K562 (cell line): ENCODE measurements around the gene HOXB8. TPM values are rescaled to one million over a fixed set of nuclear protein-coding genes. Genes with fewer than 3 reads are reported as not detected.
A peak's percentile ranks its signal among the peaks of the same experiment; 100 is the strongest.

ENCODE experiments used
- ARNT ChIP-seq, 2 experiments: fragments of 450-650 bp; IDR thresholded peaks; 2 replicates each; pipeline ENCODE4 v1.6.1; 2016; ENCODE audit warnings: mild to moderate bottlenecking in 1 of 2
- CBX1 ChIP-seq: sonication (generic); IDR thresholded peaks from 2 replicates; pipeline ENCODE4 v1.6.1; 2016; ENCODE audit warnings: antibody characterized with exemption, low read depth, mild to moderate bottlenecking
- DPF2 ChIP-seq: fragments of 450-650 bp; IDR thresholded peaks from 2 replicates; pipeline ENCODE4 v1.6.1; 2016
- EP400 ChIP-seq: fragments of 450-650 bp; IDR thresholded peaks from 2 replicates; pipeline ENCODE4 v1.6.1; 2017; ENCODE audit warnings: antibody characterized with exemption, mild to moderate bottlenecking, moderate library complexity
- HNRNPLL ChIP-seq: fragments of 200-400 bp; formaldehyde crosslinking; IDR thresholded peaks from 2 replicates; pipeline ENCODE4 v1.6.1; 2017; ENCODE audit warnings: low read length, low read depth, mild to moderate bottlenecking; ENCODE audit not compliant: poor library complexity, severe bottlenecking
- L3MBTL2 ChIP-seq: fragments of 450-650 bp; IDR thresholded peaks from 2 replicates; pipeline ENCODE4 v1.6.1; 2016; ENCODE audit warnings: mild to moderate bottlenecking, moderate library complexity
- NCOA6 ChIP-seq: fragments of 450-650 bp; IDR thresholded peaks from 2 replicates; pipeline ENCODE4 v1.6.1; 2017; ENCODE audit warnings: mild to moderate bottlenecking
- NFYB ChIP-seq: IDR thresholded peaks from 2 replicates; pipeline ENCODE4 v1.6.1; 2011; ENCODE audit warnings: mild to moderate bottlenecking, moderate library complexity; ENCODE audit not compliant: insufficient read length; ENCODE audit errors: extremely low read depth
- TCFL5 ChIP-seq: fragments of 250-450 bp; sonication (Bioruptor Pico); conservative IDR thresholded peaks from 2 replicates; pipeline ENCODE4 v1.6.1; 2021; ENCODE audit warnings: mild to moderate bottlenecking, moderate library complexity, matching md5 sums
- XRCC4 ChIP-seq: IDR thresholded peaks from one replicate; pipeline ENCODE4 v1.6.1; 2011; ENCODE audit not compliant: insufficient read depth, insufficient read length; ENCODE audit errors: extremely low read depth
- ZNF212 ChIP-seq: fragments of 450-650 bp; formaldehyde crosslinking; IDR thresholded peaks from 2 replicates; pipeline ENCODE4 v1.4.0; 2020; ENCODE audit warnings: mild to moderate bottlenecking
- ZNF232 ChIP-seq: sonication (generic); formaldehyde crosslinking; IDR thresholded peaks from 2 replicates; pipeline ENCODE4 v1.8.0; 2022; ENCODE audit warnings: mild to moderate bottlenecking, missing genetic modification reagents
- ZNF436 ChIP-seq: fragments of 250-450, 450-650 bp; sonication (Bioruptor Pico); formaldehyde crosslinking; IDR thresholded peaks from 2 replicates; pipeline ENCODE4 v1.7.0; 2020; ENCODE audit warnings: mild to moderate bottlenecking
- ZNF507 ChIP-seq: conservative IDR thresholded peaks from 2 replicates; pipeline ENCODE4 v1.6.1; 2017; ENCODE audit warnings: missing genetic modification characterization, missing compliant biosample characterization
- ZNF764 ChIP-seq: fragments of 250-450 bp; sonication (Bioruptor Pico); IDR thresholded peaks from 2 replicates; pipeline ENCODE4 v1.4.0; 2020; ENCODE audit warnings: low read depth, mild to moderate bottlenecking, moderate library complexity
- ZNF766 ChIP-seq: fragments of 200-800 bp; sonication (Bioruptor generic); conservative IDR thresholded peaks from 2 replicates; pipeline ENCODE4 v1.6.1; 2016; ENCODE audit warnings: missing genetic modification characterization, missing compliant biosample characterization
- polyA plus RNA-seq, 8 experiments: library from polyadenylated mRNA; depleted of rRNA in 4 of 8; stranded (reverse) in 5 of 8; unstranded in 3 of 8; fragments of >200 nt; fragmentation: Nextera tagmentation in 2 of 8; fragmentation: Illumina TruSeq in 1 of 8; extraction: Ambion mirVana in 2 of 8; extraction: Trizol in 1 of 8; gene quantifications; 2 replicates each; pipeline versions ENCODE4 v1.2.1 to v1.2.3, GENCODE V29; 2011 to 2014; ENCODE audit warnings: inconsistent platforms in 1 of 8, missing spikeins in 1 of 8
- total RNA-seq, 7 experiments: library from RNA; depleted of rRNA in 6 of 7; stranded (reverse); fragments of >200 nt in 6 of 7; fragmentation: Illumina TruSeq in 2 of 7; extraction: Trizol in 2 of 7; gene quantifications; 2 replicates each; pipeline versions ENCODE4 v1.2.1 to v1.2.3, GENCODE V29; 2011 to 2021; ENCODE audit warnings: low replicate concordance in 1 of 7
- TF ChIP-seq, protein P1 (sequence below): fragments of 450-650 bp; IDR thresholded peaks from one replicate; pipeline ENCODE4 v1.6.1; 2018; ENCODE audit warnings: mild to moderate bottlenecking, moderate library complexity; ENCODE audit not compliant: partially characterized antibody
- TF ChIP-seq, protein P2 (sequence below): sonication (generic); formaldehyde crosslinking; IDR thresholded peaks from 2 replicates; pipeline ENCODE4 v1.8.1; 2023; ENCODE audit warnings: mild to moderate bottlenecking, missing genetic modification reagents, moderate library complexity
- TF ChIP-seq, protein P3 (sequence below): sonication (generic); formaldehyde crosslinking; IDR thresholded peaks from 2 replicates; pipeline ENCODE4 v1.8.1; 2023; ENCODE audit warnings: missing genetic modification reagents, mild to moderate bottlenecking, borderline replicate concordance
- TF ChIP-seq, protein P4 (sequence below): fragments of 450-650 bp; formaldehyde crosslinking; IDR thresholded peaks from 2 replicates; pipeline ENCODE4 v1.4.0; 2020; ENCODE audit warnings: mild to moderate bottlenecking, moderate library complexity

Gene HOXB8
- total and polyA plus RNA-seq, 9 of the 15 experiments (the other 6 are each of a cell fraction or from before 2014, with no cell fraction given), result 0.52 to 23.8 (median 3.6) TPM

DNA sequence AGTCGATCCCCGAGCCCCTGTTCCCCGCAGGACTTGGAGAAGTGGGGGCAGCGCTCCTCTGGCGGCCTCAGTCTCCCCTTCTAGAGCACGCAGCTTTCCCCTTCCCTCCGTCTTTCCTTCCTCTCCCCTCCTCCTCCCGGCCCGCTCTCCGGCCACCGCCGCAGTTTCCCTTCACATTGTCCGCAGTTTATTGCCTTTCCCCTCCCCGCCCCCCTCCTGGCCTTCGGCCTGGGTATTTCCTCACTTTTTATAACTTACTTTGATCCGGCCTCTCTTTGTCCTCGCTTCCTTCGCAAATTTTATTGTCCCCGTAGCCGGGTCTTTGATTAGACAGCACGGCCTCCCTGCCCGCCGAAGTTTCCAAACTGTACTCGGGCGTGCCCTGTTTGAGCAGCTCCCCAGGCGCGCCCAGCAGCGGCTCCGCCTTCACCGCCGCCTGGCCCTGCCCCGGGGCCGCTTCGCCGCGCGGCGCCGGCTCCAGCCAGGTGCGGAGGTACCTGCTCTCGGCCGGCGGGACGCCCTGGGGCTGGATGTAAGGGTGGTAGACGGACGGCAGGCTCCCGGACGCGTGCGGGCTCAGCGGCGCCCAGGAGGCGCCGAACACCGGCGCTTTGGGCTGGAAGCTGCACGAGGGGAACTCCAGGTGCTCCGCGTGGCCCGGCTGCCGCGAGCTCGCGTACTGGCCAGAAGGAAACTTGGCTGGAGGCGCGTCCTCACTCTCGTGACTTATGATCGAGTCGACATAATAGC lies 10.6 kb upstream of the HOXB8 start (continued):
- no peak for TF ChIP-seq ZNF436 (CRISPR knock-in tag)
- no peak for TF ChIP-seq DPF2
- no peak for TF ChIP-seq TCFL5 (CRISPR knock-in tag)
- peak; percentile 45; the same call in 1 of the 2 replicates for TF ChIP-seq L3MBTL2
- TF ChIP-seq, protein P1, sequence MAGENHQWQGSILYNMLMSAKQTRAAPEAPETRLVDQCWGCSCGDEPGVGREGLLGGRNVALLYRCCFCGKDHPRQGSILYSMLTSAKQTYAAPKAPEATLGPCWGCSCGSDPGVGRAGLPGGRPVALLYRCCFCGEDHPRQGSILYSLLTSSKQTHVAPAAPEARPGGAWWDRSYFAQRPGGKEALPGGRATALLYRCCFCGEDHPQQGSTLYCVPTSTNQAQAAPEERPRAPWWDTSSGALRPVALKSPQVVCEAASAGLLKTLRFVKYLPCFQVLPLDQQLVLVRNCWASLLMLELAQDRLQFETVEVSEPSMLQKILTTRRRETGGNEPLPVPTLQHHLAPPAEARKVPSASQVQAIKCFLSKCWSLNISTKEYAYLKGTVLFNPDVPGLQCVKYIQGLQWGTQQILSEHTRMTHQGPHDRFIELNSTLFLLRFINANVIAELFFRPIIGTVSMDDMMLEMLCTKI, result no peak
- 0 out of 2 replicates have a peak, but pooled peaks have one; percentile 49 for TF ChIP-seq EP400
- TF ChIP-seq, protein P2, sequence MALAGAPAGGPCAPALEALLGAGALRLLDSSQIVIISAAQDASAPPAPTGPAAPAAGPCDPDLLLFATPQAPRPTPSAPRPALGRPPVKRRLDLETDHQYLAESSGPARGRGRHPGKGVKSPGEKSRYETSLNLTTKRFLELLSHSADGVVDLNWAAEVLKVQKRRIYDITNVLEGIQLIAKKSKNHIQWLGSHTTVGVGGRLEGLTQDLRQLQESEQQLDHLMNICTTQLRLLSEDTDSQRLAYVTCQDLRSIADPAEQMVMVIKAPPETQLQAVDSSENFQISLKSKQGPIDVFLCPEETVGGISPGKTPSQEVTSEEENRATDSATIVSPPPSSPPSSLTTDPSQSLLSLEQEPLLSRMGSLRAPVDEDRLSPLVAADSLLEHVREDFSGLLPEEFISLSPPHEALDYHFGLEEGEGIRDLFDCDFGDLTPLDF (CRISPR knock-in tag), result 0 out of 2 replicates have a peak, but pooled peaks have one; percentile 21
- TF ChIP-seq ZNF232 (CRISPR knock-in tag), result 0 out of 2 replicates have a peak, but pooled peaks have one; percentile 58
- TF ChIP-seq, protein P3, sequence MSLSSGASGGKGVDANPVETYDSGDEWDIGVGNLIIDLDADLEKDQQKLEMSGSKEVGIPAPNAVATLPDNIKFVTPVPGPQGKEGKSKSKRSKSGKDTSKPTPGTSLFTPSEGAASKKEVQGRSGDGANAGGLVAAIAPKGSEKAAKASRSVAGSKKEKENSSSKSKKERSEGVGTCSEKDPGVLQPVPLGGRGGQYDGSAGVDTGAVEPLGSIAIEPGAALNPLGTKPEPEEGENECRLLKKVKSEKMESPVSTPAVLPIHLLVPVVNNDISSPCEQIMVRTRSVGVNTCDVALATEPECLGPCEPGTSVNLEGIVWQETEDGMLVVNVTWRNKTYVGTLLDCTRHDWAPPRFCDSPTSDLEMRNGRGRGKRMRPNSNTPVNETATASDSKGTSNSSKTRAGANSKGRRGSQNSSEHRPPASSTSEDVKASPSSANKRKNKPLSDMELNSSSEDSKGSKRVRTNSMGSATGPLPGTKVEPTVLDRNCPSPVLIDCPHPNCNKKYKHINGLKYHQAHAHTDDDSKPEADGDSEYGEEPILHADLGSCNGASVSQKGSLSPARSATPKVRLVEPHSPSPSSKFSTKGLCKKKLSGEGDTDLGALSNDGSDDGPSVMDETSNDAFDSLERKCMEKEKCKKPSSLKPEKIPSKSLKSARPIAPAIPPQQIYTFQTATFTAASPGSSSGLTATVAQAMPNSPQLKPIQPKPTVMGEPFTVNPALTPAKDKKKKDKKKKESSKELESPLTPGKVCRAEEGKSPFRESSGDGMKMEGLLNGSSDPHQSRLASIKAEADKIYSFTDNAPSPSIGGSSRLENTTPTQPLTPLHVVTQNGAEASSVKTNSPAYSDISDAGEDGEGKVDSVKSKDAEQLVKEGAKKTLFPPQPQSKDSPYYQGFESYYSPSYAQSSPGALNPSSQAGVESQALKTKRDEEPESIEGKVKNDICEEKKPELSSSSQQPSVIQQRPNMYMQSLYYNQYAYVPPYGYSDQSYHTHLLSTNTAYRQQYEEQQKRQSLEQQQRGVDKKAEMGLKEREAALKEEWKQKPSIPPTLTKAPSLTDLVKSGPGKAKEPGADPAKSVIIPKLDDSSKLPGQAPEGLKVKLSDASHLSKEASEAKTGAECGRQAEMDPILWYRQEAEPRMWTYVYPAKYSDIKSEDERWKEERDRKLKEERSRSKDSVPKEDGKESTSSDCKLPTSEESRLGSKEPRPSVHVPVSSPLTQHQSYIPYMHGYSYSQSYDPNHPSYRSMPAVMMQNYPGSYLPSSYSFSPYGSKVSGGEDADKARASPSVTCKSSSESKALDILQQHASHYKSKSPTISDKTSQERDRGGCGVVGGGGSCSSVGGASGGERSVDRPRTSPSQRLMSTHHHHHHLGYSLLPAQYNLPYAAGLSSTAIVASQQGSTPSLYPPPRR (CRISPR knock-in tag), result no peak
- no peak for TF ChIP-seq XRCC4
- TF ChIP-seq HNRNPLL, result no peak
- TF ChIP-seq, protein P4, sequence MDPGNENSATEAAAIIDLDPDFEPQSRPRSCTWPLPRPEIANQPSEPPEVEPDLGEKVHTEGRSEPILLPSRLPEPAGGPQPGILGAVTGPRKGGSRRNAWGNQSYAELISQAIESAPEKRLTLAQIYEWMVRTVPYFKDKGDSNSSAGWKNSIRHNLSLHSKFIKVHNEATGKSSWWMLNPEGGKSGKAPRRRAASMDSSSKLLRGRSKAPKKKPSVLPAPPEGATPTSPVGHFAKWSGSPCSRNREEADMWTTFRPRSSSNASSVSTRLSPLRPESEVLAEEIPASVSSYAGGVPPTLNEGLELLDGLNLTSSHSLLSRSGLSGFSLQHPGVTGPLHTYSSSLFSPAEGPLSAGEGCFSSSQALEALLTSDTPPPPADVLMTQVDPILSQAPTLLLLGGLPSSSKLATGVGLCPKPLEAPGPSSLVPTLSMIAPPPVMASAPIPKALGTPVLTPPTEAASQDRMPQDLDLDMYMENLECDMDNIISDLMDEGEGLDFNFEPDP (CRISPR knock-in tag), result no peak
- no peak for TF ChIP-seq ZNF764
- TF ChIP-seq NCOA6, result no peak
- TF ChIP-seq ZNF212 (CRISPR knock-in tag), result no peak
- 0 out of 2 replicates have a peak, but pooled peaks have one; percentile 38 for TF ChIP-seq CBX1
- TF ChIP-seq ZNF507, result 0 out of 2 replicates have a peak, but pooled peaks have one; percentile 12
- no peak for TF ChIP-seq ZNF766 (CRISPR knock-in tag)
- TF ChIP-seq NFYB, result no peak
- no peak for TF ChIP-seq ARNT (IDR thresholded peaks at IDR 0.05)
